ENCODE results near the gene NCK1.
A peak's percentile ranks its signal among the peaks of the same experiment; 100 is the strongest.

NCK1 gene

DNA sequence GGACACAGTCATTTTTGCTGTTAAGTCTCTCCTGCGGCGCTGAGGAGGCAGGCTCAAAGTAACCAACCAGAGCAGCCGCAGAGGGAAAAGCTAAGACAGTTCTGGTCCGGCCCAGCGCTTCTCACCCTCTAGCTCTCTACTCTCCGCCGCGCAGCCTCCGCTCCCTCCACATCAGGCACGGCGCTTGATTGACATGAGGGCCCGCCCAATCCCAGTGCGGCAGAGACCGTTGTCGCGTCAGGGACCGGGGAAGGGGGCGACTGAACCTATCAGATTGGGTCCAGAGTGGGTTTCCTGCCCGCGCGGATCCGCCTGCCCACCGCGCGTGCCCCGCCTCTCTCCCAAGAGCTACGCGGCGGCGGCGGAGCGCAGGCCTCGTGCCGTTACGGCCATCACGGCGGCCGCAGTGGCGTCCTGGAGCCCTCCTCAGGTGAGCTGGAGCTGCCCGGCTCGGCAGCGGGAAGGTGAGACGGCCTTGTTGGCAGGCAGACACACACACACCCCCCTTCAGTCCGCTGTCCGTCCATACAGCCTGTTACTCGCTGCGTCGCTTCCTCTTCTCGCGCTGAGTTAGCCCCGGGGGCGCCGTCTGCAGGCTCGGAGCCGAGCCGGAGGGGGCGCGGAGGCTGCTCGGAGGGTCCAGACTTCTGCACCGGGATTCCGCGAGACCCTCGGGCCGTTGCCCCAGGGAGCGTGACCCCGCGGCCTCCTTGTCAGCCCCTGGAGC is at the start of gene NCK1:
Gene NCK1 (plus strand): TSS at position 319 of the 727 bp plus-strand sequence. CDS start 65,794 bp downstream, outside the sequence.
- Histone ChIP-seq H3K36me3 (replicated peaks; ENCODE audit: low read depth, low read length) (peaks cover 9% of the 10 kb centered on the region), H3K79me2 (ENCODE audit: low read length) (peaks cover 53% of the 10 kb centered on the region), H3K4me2 (ENCODE audit: low read length) (peak within 1 kb of the TSS; percentile 97), H4K20me1 (ENCODE audit: insufficient read depth, low read length) (peaks cover 6% of the 10 kb centered on the region), H3K9ac (ENCODE audit: low read length) (peak within 1 kb of the TSS; percentile 93), H3K9me3 (ENCODE audit: insufficient read depth, low read length) (no peaks in the 10 kb centered on the region), H3K4me3 (ENCODE audit: low read length) (peak within 1 kb of the TSS; percentile 95), H2AFZ (ENCODE audit: low read depth, low read length) (peak within 1 kb of the TSS; percentile 92), H3K27me3 (ENCODE audit: low read depth, low read length) (no peaks in the 10 kb centered on the region), H3K4me1 (ENCODE audit: low read length) (peaks cover 15% of the 10 kb centered on the region), H3K27ac (ENCODE audit: low read length) (peak within 1 kb of the TSS; percentile 75)
- TF ChIP-seq, protein P1, sequence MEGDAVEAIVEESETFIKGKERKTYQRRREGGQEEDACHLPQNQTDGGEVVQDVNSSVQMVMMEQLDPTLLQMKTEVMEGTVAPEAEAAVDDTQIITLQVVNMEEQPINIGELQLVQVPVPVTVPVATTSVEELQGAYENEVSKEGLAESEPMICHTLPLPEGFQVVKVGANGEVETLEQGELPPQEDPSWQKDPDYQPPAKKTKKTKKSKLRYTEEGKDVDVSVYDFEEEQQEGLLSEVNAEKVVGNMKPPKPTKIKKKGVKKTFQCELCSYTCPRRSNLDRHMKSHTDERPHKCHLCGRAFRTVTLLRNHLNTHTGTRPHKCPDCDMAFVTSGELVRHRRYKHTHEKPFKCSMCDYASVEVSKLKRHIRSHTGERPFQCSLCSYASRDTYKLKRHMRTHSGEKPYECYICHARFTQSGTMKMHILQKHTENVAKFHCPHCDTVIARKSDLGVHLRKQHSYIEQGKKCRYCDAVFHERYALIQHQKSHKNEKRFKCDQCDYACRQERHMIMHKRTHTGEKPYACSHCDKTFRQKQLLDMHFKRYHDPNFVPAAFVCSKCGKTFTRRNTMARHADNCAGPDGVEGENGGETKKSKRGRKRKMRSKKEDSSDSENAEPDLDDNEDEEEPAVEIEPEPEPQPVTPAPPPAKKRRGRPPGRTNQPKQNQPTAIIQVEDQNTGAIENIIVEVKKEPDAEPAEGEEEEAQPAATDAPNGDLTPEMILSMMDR (IDR thresholded peaks at IDR 0.05; ENCODE audit: low read depth, low read length) = peak; percentile 36
- no peak for TF ChIP-seq EZH2phosphoT487 (IDR thresholded peaks at IDR 0.05; ENCODE audit: low read depth)

DNA sequence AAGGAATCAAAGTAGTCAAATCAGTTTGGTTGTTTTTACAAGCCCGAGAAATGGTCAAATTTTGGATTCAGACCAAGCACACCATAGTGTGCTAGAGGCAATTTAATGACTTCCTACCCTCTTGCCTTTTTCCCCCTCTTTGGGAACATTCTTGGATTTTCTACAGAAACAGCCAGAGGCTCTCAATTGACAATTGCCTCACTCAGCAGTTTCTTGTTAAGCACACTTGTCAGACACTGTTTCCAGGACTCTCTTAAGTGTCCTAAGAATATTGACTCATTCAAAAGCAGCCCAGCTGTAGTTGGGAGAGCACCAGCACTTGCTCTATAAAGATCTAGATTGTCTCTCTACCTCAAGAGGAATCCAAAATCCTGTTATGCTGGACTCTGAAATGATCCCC is 44.6 kb upstream of the NCK1 start:
- Histone ChIP-seq H3K4me2 (ENCODE audit: low read length) (no peak overlapping the region), H3K9ac (ENCODE audit: low read length) (no peak overlapping the region), H3K4me3 (ENCODE audit: low read length) (no peak overlapping the region)

DNA sequence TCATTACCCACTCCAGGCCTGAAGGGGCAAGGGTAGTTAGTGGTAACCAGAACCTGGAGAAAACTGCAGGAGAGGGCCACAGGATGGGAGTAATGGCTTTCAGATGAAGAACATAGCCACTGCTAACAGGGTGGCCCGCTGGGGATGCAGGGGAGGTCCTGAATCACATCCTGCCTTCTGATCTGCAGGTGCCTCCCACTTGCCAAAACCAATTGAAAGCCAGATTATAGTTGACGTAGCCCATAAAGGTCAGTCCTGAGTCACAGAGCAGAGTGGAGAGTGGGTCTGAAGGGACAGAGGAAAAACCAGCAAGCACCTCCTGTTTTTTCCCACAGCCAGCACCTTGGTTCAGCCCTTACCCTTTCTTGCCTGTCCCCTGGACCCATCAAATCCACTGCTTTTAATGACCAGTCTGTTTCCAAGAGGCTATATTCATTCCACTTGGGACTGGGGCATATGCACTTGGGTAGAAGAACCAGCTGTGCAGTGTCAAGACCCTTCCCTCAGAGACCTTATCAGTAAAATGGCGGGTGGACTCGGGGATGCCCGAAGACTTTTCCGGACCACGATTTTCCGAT is 43.7 kb upstream of the NCK1 start:
- TF ChIP-seq EZH2phosphoT487 (IDR thresholded peaks at IDR 0.05; ENCODE audit: low read depth) = no peak
- TF ChIP-seq, protein P1 (IDR thresholded peaks at IDR 0.05; ENCODE audit: low read depth, low read length) = no peak
- peak overlapping the region; percentile 80 for H3K4me3 ChIP-seq (ENCODE audit: low read length)
- 0 out of 2 replicates have a peak, but pooled peaks cover 3% of the 10 kb centered on the region for H3K79me2 ChIP-seq (ENCODE audit: low read length)

More for the DNA sequence above, 44.6 kb upstream of the NCK1 start:
- Histone ChIP-seq H2AFZ (ENCODE audit: low read depth, low read length) (no peak overlapping the region), H3K36me3 (replicated peaks; ENCODE audit: low read depth, low read length) (no peaks in the 10 kb centered on the region), H4K20me1 (ENCODE audit: insufficient read depth, low read length) (no peaks in the 10 kb centered on the region), H3K27me3 (ENCODE audit: low read depth, low read length) (peaks cover 10% of the 10 kb centered on the region), H3K4me1 (ENCODE audit: low read length) (peaks cover 10% of the 10 kb centered on the region; the same call in 1 of the 2 replicates), H3K9me3 (ENCODE audit: insufficient read depth, low read length) (no peaks in the 10 kb centered on the region), H3K27ac (ENCODE audit: low read length) (no peak overlapping the region), H3K79me2 (ENCODE audit: low read length) (0 out of 2 replicates have a peak, but pooled peaks cover 3% of the 10 kb centered on the region)
- TF ChIP-seq, protein P1 (IDR thresholded peaks at IDR 0.05; ENCODE audit: low read depth, low read length) = no peak
- no peak for TF ChIP-seq EZH2phosphoT487 (IDR thresholded peaks at IDR 0.05; ENCODE audit: low read depth)

GRCh38 chr3:136818769-136819391 is 43.1 kb upstream of the NCK1 start, which contains the start of gene SLC35G2:
Gene SLC35G2 (plus strand): TSS chr3:136819126. CDS start chr3:136854461, 35,335 bp downstream.
- H3K79me2 ChIP-seq (ENCODE audit: low read length) = 0 out of 2 replicates have a peak, but pooled peaks cover 3% of the 10 kb centered on the region
- H3K36me3 ChIP-seq (replicated peaks; ENCODE audit: low read depth, low read length) = no peaks in the 10 kb centered on the region
- H4K20me1 ChIP-seq (ENCODE audit: insufficient read depth, low read length) = no peaks in the 10 kb centered on the region
- peak within 1 kb of the TSS; percentile 72 for H3K4me2 ChIP-seq (ENCODE audit: low read length)
- no peaks in the 10 kb centered on the region for H3K9me3 ChIP-seq (ENCODE audit: insufficient read depth, low read length)
- peaks cover 10% of the 10 kb centered on the region; the same call in 1 of the 2 replicates for H3K4me1 ChIP-seq (ENCODE audit: low read length)
- peak within 1 kb of the TSS; percentile 65 for H3K9ac ChIP-seq (ENCODE audit: low read length)
- TF ChIP-seq, protein P1 (IDR thresholded peaks at IDR 0.05; ENCODE audit: low read depth, low read length) = no peak
- TF ChIP-seq EZH2phosphoT487 (IDR thresholded peaks at IDR 0.05; ENCODE audit: low read depth) = no peak
- no peak within 1 kb of the TSS for H3K27ac ChIP-seq (ENCODE audit: low read length)
- peak within 1 kb of the TSS; percentile 80 for H3K4me3 ChIP-seq (ENCODE audit: low read length)
- peaks cover 10% of the 10 kb centered on the region for H3K27me3 ChIP-seq (ENCODE audit: low read depth, low read length)
- H2AFZ ChIP-seq (ENCODE audit: low read depth, low read length) = peak within 1 kb of the TSS; percentile 89

More for the DNA sequence above, 43.7 kb upstream of the NCK1 start:
- H3K27me3 ChIP-seq (ENCODE audit: low read depth, low read length) = peaks cover 10% of the 10 kb centered on the region
- peak overlapping the region; percentile 72 for H3K4me2 ChIP-seq (ENCODE audit: low read length)
- no peaks in the 10 kb centered on the region for H3K9me3 ChIP-seq (ENCODE audit: insufficient read depth, low read length)
- no peaks in the 10 kb centered on the region for H4K20me1 ChIP-seq (ENCODE audit: insufficient read depth, low read length)
- H3K4me1 ChIP-seq (ENCODE audit: low read length) = peaks cover 10% of the 10 kb centered on the region; the same call in 1 of the 2 replicates
- no peak overlapping the region for H3K27ac ChIP-seq (ENCODE audit: low read length)
- H3K36me3 ChIP-seq (replicated peaks; ENCODE audit: low read depth, low read length) = no peaks in the 10 kb centered on the region
- peak overlapping the region; percentile 89 for H2AFZ ChIP-seq (ENCODE audit: low read depth, low read length)
- peak overlapping the region; percentile 65 for H3K9ac ChIP-seq (ENCODE audit: low read length)
